ENCODE measurements around the gene SLC2A10.

The SLC2A10 gene

DNA sequence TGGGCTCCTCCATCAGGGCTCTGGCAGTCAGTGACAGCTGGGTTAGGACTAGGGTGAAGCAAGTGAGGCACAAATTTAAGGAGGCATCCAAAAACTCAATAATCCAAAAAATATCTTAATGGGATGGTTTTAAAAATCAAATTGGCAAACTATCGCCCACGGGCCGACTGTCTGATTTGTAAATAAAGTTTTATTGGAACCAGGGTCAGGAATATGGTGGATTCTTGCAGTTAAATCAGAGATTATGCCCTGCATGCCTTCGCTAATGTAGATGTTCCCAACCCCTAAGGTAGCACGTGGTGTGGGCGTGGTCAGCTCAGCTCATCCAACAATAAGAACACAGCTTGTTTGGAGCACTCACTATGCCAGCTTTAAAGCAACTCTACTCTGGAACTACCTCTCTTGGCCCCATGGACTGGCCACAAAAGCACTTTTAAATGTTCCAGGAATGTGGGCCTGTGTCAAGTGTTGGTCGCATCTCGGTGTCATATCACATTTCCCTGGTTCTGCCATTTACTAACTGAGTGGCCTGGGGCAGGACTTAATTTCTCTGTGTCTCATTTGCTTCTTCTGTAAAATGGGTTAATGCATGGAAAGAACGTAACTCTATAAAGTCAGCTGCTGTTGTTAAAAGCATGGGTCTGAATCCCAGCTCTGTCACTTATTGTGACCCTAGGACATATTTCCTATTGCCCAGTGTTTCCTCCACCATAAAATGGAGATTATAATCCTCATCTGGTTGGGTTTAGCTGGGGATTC, 27.2 kb upstream of the SLC2A10 start:
- FAIRE-seq, result no peak

DNA sequence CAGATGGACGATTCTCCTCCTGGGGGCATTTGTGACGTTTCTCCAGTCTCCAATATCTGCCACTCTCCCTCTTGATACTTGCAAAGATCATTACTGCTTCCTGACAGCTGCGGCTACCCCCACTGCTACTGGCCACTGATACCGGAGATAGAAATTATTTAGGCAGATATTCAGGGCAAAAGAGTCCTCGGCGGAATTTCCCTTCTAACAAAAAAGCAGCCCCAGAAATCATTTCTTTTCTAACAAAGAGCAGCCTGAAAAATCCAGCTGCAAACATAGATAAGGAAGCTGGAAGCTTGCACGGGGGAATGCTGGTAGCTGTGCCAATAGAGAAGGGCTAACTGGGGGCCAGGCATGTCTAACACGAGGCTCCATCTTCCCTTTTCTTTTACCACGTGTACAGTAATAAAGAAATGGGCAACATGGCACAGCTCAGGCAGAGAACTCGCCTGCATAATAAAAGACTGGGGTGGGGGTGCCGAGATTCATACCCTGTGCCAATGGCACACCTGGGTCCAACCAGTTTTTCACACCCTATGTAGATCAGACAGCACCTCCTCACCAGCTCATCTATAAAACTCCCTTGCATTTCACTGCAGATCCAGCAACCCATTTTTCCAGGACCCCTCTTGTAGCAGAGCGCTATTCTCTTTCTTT, 26.3 kb upstream of the SLC2A10 start:
- FAIRE-seq, result no peak

DNA sequence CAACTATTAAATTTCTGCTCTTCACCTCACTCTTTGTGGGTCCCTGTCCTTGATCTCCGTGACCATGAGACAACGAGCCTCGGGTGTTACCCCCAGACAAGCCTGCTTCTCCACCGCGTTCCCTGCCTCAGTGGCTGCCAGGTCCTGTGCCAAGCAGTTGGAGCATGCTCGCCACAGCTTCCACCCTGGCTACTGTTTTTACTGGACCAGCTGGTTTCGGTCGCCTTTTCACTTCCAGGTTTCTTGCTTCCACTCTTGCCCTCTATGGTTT, 25.8 kb upstream of the SLC2A10 start:
- no peak for FAIRE-seq

DNA sequence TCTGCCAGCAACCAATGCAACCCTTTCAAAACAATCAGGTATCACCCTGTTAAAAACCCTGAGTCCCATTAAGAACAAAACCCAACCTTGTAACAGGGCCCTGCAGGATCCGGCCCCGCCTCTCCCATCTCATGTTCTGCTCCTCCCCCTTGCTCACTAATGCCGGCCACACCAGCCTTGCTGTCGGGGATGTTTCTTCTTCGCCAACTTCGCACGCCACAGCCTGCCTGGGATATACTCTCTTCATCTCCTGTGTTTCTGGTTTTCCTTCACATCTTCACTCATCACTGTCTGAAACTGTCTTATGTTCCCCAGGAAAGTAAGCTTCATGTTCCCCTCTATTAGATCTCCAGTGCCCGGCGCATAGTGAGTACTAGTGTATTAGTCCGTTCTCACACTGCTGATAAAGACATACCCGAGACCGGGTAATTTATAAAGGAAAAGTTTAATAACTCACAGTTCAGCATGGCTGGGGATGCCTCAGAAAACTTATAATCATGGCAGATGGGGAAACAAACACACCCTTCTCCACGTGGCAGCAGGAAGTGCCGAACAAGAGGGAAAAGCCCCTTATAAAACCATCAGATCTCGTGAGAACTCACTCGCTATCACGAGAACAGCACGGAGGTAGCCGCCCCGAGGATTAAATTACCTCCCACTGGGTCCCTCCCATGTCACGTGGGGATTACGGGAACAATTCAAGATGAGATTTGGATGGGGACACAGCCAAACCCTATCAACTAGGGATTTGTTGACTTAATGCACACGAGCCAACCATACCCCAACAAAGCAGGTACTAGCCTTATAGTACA, 25.3 kb upstream of the SLC2A10 start:
- FAIRE-seq, result no peak

DNA sequence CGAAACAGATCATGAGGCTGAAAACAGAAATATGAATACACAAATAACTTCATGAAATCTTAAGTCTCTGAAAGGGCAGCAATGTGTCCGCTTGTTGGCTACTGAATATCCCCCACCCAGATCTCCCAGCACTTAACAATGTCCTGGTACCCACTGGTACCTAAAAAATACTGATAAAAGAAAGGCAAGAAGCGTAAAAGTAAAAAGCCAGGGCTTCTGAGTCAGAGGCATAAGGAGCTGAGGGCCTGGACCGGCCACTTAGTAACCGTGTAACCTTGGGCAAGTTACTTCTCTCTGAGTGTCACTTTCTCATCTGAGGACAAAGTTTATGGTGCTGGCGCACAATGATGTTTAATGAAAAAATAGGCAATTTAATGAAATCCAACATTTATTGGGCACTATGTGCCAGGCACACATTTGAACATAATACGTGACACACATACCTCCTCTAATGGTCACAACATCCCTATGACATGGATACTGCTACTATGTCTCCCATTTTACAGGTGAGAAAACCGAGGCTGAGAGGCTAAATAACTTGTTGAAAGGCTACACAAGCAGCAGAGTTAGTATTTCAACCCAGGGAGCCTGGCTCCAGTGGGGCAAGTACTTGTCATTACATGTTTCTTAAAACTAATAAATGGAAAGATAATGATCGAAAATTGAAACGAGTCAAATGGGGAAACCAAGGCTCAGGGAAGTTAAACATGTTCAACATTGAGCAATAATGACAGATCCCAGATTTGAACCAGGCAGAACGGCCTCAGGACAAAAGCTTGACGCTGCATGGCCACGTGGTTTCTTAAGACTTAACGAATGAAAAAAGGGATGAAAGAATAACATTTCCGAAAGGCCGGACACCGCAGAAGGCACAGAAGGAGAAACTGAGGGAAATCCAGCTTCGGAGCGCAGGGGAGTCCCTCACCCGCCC, 21.0 kb upstream of the SLC2A10 start:
- no peak for FAIRE-seq

DNA sequence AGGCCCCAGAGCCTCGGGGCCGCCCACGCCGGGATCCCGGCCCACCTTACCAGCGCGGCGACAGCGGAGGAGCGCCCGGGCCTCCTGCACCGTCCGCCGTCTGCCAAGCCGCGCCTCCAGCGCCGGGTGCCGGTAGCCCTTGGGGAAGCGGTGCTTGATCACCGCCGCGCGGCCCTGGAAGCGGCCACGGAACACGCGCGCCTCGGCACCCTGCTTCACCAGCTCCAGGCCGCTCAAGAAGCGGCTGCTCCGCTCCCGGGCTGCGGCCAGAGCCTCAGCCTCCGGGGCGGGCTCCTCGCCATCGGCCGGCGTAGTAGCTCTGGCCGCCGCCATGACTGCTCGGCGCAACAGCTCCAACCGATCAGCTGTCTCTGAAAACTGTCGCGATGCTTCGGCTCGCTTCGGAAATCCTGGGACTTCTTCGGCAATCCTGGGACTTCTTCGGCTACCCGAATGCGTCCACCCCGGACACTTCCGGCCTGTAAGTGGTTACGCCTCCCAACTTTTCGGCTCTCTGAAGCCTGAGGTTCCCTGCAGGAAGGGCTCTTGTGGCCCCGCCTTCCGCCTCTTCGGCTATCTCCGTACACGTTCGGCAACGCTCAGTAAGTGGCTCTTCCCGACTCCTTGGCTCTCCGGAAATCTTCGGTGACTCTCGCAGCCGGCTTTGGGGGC, 20.2 kb upstream of the SLC2A10 start, which contains the start of gene TP53RK:
Gene TP53RK (minus strand): TSS at position 363 of the 672 bp plus-strand sequence. CDS start 30 bp downstream, at position 333.
- FAIRE-seq, result no peak

DNA sequence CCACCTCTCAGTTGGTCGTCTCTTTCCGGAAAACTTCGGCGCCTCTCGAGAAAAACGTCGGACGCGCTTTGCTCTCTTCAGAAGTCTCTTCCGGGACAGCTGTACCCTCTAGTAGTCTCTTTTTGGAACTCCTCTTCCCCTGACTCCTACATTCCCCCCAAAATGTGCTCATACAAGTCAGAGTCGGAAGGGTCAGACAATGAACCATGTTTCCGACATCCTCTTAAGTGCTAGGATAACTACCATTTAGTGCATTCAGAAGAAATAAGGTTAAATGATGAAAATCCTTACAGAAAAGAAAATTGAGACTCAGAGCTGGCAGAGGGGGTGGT, 19.7 kb upstream of the SLC2A10 start:
- FAIRE-seq, result no peak

DNA sequence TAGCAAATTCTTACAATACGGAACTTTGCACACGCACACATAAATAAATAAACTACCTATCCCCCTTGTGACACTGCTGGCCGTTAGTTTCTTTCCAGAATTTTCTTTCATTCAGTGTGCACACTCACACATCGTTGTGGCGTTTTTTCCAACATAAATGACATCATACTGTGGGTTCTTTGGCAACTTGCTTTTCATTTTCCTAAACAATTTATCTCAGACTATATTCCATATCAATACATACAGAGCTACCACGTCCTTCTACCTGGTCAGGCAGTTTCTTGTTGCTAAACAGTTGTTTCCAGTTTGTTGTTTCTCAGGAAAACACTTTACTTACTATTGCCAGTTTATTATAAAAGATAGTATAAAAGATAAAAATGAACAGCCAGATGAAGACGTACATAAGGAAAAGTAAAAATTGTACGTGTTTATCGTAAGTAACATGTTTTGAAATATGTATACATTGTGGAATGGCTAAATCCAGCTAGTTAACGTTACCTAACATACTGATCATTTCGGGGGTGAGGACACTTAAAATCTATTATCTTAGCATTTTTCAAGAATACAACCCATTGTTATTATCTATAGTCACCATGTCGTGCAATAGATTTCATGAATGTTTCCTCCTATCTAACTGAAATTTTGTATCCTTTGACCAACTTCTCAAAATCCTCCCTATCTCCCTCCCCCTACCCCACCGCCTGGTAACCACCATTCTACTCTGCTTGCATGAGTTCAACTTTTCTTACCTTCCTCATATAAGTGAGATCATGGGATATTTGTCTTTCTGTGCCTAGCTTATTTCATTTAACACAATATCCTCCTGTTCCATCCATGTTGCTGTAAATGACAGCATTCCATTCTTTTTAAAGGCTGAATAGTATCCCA, 19.0 kb upstream of the SLC2A10 start:
- FAIRE-seq, result no peak

DNA sequence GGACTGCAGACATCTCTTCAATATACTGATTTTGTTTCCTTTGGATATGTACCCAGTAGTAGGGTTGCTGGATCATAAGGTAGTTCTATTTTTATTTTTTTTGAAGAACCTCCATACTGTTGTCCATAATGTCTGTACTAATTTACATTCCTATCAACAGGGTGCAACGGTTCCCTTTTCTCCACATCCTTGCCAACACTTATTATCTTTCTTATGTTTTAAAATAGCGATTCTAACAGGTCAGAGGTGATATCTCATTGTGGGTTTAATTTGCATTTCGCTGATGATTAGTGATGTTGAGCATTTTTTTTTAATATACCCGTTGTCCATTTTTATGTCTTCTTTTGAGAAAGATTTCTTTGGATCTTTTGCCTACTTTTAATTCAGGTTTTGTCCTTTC, 18.3 kb upstream of the SLC2A10 start:
- no peak for FAIRE-seq

DNA sequence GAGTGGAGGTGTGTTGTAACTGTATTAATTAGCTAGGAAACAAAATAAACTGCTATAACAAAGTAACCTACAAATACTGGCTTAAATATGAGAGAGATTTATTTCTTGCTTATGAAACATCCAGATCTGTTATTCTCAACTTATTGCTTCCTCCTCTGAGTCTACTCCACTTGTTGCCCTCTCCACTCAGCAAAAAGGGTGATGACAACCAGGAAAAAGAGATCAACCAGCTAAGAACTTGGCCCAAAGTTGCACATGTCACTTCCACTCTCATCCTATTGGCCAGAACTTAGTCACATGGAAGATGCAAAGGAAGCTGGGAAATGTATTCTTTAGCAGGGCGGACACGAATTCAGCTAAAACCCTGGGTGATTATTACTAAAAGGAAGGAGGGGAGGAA, 15.0 kb upstream of the SLC2A10 start:
- FAIRE-seq, result no peak

DNA sequence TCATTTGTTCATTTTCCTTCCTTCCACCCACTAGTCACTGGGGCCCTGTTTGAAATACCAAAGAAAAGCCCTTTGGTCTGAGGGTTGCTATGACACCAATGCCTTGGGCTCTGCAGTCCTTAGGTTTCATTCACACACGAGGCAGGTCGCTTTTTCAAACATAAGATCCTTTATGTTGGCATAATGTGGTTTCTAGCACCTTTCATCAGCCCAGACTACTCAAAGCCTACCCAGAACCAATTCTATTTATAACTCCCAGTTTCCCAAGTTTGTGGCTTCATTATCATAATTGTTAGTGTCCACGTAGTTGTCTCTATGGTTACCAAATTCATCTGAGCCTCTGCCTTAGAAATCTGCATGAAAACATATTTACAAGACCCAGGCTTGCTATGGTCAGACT, 13.6 kb upstream of the SLC2A10 start:
- no peak for FAIRE-seq

DNA sequence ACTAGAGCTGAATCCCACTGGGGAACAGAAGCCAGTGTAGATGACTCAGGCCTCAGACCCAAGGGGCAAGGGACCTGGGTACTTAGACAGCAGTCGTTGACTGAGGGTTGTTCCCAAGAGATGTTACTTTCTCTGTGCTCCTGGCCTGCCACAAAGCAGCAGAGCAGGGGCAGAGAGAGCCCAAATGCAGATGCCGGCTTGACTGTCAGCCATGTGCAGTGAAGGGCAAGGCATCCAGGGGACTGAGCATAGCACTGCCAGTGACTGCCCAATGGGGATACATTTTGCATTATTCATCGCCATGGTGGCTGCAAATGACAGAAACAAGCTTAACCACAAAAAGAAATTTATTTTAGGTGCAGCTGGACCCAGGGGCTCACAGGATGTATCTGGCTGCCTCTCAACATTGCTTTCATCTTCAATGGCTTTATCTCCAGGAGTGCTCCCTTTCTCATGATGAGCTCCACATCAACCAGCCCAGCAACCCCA, 12.6 kb upstream of the SLC2A10 start:
- FAIRE-seq, result no peak

DNA sequence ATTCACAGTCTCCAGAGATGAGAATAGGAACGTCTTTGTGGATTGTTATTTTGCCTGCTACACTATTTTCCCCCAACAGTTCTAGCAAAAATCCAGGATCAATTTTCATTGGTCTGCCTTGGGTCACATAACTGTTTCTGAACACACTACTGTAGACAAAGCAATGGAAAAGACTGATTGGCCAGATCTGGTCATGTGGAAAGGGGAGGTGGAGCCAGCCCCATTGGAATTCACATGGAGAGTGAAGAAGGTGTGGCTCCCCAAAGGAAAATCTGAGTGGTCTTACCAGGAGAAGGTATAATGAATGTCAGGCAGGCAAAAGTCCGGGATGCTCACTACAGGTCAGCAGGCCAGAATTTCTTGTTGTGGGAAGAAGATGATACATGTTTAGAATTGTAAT, 10.7 kb upstream of the SLC2A10 start:
- FAIRE-seq, result no peak

DNA sequence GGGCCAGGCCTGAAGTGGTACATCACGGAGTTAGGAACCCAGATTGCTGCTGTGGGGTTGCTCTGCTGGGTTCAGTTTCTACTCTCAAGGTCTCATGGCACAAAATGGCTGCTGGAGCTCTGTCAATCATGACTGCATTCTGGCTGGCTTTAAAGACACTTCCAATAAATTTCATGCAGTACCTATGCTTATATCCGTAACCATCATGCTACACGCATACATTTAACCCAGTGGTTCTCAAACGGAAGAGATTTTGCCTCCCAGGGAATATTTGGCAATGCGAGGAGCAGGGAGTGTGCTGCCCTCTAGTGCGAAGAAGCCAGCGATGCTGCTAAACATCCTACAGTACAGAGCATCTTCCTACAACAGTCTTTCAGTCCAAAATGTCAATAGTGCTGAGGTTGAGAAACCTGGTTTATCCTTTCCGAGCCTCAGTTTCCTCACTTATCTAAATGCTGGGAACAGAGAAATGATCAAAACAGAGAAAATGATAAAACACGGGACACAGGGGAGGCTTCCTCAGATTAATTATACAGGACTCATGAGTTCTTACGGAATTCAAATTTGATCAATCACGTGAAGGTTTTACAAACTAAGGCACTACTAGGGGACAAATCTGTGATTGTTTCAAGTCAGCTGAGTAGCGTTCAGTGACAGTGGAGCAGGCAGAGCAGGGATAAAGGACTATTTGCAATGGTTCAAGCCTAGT, 9.6 kb upstream of the SLC2A10 start:
- no peak for FAIRE-seq

DNA sequence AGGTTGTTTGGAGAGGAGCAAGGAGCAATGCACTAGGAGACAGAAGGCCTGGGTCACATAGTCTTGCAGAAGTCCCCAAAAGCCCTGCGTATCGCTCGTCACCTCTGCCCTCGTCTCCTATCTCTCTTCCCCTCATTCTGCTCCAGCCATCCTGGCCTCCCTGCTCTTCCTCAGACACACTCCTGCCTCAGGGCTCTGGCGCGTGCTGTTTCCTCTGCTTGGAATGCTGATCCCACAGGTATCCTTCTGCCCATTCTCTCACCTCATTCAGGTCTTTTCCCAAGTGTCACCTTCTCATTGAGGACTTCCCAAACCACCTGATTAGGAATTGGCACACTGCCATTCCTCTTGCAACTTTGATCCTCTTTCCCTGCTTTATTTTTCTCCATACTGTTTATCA, 9.0 kb upstream of the SLC2A10 start:
- FAIRE-seq, result no peak

DNA sequence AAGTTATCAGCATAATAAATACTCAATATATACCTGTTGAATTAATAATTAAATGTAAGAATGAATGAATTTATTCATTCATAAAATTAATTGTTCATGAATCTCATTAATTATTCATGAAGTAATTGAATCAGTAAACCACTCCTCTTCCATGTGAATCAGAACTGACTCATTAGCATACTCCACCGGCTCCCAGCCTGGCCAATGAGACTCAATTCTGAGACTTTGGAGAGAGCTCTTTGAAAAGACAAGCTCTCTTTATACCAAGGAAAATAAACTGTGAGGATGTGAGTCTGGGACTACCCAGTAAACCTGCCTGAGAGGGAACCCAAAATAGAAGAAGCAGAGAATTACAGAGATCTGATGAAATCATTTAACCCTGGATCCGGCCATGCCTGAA, 8.4 kb upstream of the SLC2A10 start:
- FAIRE-seq, result no peak

DNA sequence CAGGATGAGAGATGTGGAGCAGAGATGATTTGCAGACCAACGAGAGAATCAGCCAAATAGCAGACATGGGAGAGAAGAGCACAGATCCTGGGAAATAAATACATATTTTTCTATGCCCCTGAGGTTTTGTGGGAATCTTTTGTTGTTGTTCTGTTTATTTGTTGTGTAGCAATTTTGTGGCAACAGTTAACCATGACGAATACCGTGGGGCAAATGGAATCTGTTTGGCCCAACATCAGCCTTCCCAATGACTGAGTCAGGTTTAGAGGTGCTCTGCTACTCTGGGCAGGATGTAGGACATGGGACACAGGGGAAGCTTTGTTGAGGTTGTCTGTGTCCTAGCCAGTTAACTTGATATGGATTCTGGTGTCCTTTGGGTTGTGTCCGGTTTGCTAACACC, 7.9 kb upstream of the SLC2A10 start:
- no peak for FAIRE-seq

DNA sequence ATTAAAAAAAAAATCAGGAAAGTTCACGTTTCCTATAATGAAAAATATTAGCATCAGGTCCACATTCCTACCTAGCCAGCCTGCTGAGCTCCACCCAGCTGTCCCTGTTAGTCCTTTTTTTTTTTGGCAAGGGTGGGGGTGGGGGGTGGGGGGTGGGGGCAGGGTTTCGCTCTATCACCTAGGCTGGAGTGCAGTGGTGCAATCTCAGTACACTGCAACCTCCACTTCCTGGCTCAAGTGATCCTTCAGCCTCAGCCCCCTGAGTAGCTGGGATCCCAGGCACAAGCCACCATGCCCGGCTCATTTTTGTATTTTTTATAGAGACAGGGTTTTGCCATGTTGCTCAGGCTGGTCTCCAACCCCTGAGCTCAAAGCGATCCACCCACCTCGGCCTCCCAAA, 7.5 kb upstream of the SLC2A10 start:
- FAIRE-seq, result no peak

DNA sequence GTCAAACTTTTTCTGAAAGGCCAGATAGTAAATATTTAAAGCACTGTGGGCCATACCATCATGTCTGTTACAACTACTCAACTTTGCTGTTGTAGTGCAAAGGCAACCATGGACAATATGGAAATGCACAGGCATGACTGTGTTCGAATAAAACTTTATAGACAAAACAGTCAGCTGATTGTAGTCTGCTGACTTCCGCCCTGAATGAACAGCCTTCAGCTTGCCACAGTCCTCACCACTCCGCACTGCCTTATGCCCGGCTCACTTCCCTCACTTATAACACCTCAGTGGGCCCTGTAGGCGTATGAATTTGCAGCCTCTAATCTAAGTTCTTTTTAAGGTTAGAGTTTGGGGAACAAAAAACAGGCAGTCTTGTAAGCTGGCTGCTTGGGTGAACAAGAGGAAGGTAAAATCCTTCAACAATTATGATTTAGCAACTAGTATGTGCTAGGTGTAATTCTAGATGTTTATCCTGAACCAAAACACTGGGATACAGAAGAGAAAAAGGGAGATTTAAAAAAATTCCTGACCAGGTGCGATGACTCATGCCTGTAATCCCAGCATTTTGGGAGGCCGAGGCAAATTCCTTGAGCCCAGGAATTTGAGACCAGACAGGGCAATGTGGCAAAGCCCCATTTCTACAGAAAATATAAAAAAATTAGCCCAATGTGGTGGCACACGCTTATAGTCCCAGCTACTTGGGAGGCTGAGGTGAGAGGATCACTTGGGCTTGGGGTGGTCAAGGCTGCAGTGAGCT, 6.8 kb upstream of the SLC2A10 start:
- FAIRE-seq, result no peak

DNA sequence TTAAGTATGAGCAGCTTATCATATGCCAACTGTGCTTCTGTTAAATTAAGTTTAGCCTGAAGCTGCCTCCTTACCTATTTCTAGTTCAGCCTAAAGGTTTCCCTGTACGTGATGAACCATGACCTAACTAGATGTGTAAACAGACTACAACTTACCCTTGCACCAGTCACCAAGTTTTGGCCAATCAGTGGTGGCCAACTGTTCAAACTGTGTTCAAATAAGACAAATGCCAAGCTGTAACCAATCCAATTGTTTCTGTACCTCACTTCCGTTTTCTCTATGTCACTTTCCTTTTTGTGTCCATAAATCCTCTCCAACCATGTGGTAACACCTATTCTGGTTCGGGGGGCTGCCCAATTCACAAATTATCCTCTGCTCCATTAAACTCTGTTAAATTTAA, 6.0 kb upstream of the SLC2A10 start:
- no peak for FAIRE-seq
